ENCODE data around the gene OBSCN.

Gene OBSCN

GRCh38 chr1:228381356-228381755 lies 173.5 kb downstream of the OBSCN start:
- TF ChIP-seq TAF1 (IDR thresholded peaks at IDR 0.05; ENCODE audit: borderline replicate concordance, insufficient read depth, low read length) (no peak), SIN3A (IDR thresholded peaks at IDR 0.05; ENCODE audit: borderline replicate concordance, insufficient read depth, low read length) (no peak), REST (IDR thresholded peaks at IDR 0.05; ENCODE audit: insufficient read depth in 1 of 2, low read depth in 2 of 2, low read length in 2 of 2) (no peak), FOXP2 (optimal IDR thresholded peaks at IDR 0.05; ENCODE audit: borderline replicate concordance, extremely low read depth, extremely low read length, insufficient read depth) (no peak), POLR2AphosphoS5 (IDR thresholded peaks at IDR 0.05; ENCODE audit: low read depth, low read length) (no peak)

- no peak for TF ChIP-seq REST (IDR thresholded peaks at IDR 0.05; ENCODE audit: insufficient read depth in 1 of 2, low read depth in 2 of 2, low read length in 2 of 2)
- TF ChIP-seq POLR2AphosphoS5 (IDR thresholded peaks at IDR 0.05; ENCODE audit: low read depth, low read length), result no peak
- no peak for TF ChIP-seq TAF1 (IDR thresholded peaks at IDR 0.05; ENCODE audit: borderline replicate concordance, insufficient read depth, low read length)
- TF ChIP-seq FOXP2 (optimal IDR thresholded peaks at IDR 0.05; ENCODE audit: borderline replicate concordance, extremely low read depth, extremely low read length, insufficient read depth), result no peak
- TF ChIP-seq SIN3A (IDR thresholded peaks at IDR 0.05; ENCODE audit: borderline replicate concordance, insufficient read depth, low read length), result no peak
Measured at GRCh38 chr1:228383773-228384172, 175.9 kb downstream of the OBSCN start.

DNA sequence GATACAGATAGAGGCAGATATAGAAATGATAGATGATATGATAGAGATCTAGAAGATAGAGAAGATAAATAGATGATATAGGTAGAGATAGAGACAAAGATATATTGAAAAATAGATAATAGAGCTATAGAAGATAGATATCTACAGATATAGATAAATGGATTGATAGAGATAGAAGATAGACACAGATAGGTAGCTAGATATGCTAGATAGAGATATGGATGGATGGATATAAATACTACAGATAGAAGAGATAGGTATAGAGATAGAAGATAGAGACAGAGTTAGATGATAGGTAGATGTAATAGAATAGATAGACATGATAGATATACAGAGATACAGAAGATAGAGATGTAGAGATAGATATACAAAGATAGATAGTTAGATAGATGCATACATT lies 177.4 kb downstream of the OBSCN start:
- TF ChIP-seq SIN3A (IDR thresholded peaks at IDR 0.05; ENCODE audit: borderline replicate concordance, insufficient read depth, low read length), result no peak
- no peak for TF ChIP-seq FOXP2 (optimal IDR thresholded peaks at IDR 0.05; ENCODE audit: borderline replicate concordance, extremely low read depth, extremely low read length, insufficient read depth)
- TF ChIP-seq TAF1 (IDR thresholded peaks at IDR 0.05; ENCODE audit: borderline replicate concordance, insufficient read depth, low read length), result no peak
- no peak for TF ChIP-seq POLR2AphosphoS5 (IDR thresholded peaks at IDR 0.05; ENCODE audit: low read depth, low read length)
- no peak for TF ChIP-seq REST (IDR thresholded peaks at IDR 0.05; ENCODE audit: insufficient read depth in 1 of 2, low read depth in 2 of 2, low read length in 2 of 2)

- TF ChIP-seq FOXP2 (optimal IDR thresholded peaks at IDR 0.05; ENCODE audit: borderline replicate concordance, extremely low read depth, extremely low read length, insufficient read depth), result no peak
- TF ChIP-seq POLR2AphosphoS5 (IDR thresholded peaks at IDR 0.05; ENCODE audit: low read depth, low read length), result no peak
- no peak for TF ChIP-seq REST (IDR thresholded peaks at IDR 0.05; ENCODE audit: insufficient read depth in 1 of 2, low read depth in 2 of 2, low read length in 2 of 2)
- TF ChIP-seq TAF1 (IDR thresholded peaks at IDR 0.05; ENCODE audit: borderline replicate concordance, insufficient read depth, low read length), result no peak
- TF ChIP-seq SIN3A (IDR thresholded peaks at IDR 0.05; ENCODE audit: borderline replicate concordance, insufficient read depth, low read length), result no peak
Measured at GRCh38 chr1:228387321-228387720, 179.5 kb downstream of the OBSCN start.

DNA sequence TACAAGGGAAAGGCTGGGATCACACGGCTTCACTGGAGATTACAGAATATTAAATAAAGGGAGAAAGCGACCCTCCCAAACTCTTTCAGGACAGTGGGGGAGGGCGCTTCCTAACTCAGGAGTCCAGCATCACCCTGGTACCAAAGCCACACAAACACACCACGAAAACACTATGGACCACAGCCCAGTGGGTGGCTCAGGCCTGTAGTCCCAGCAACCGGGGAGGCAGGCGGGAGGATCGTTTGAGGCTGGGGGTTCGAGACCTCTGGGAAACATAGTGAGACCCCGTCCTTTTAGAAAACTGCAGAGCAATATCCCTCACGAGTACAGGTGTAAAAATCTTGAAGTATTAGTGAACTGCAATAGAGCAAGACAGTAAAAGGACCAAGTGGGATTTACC lies 182.8 kb downstream of the OBSCN start:
- TF ChIP-seq REST (IDR thresholded peaks at IDR 0.05; ENCODE audit: insufficient read depth in 1 of 2, low read depth in 2 of 2, low read length in 2 of 2) (no peak), SIN3A (IDR thresholded peaks at IDR 0.05; ENCODE audit: borderline replicate concordance, insufficient read depth, low read length) (no peak), TAF1 (IDR thresholded peaks at IDR 0.05; ENCODE audit: borderline replicate concordance, insufficient read depth, low read length) (no peak), FOXP2 (optimal IDR thresholded peaks at IDR 0.05; ENCODE audit: borderline replicate concordance, extremely low read depth, extremely low read length, insufficient read depth) (no peak), POLR2AphosphoS5 (IDR thresholded peaks at IDR 0.05; ENCODE audit: low read depth, low read length) (no peak)
